IMR-90 (cell line): Measurements from ENCODE around the gene ZSWIM5.

Experiments used
- CHD1 ChIP-seq: IDR thresholded peaks from 2 replicates; pipeline ENCODE4 v1.6.1; 2012; ENCODE audit warnings: low read depth, low read length, improper control_type of control experiment
- ELK1 ChIP-seq: fragments of 150-350 bp; IDR thresholded peaks from 2 replicates; pipeline ENCODE4 v1.6.1; 2016; ENCODE audit warnings: low read depth, mild to moderate bottlenecking, low read length, moderate library complexity, borderline replicate concordance
- MAFK ChIP-seq: IDR thresholded peaks from 2 replicates; pipeline ENCODE4 v1.6.1; 2012; ENCODE audit warnings: low read depth, low read length, improper control_type of control experiment
- POLR2A ChIP-seq: IDR thresholded peaks from 2 replicates; pipeline ENCODE4 v1.6.1; 2012; ENCODE audit warnings: mild to moderate bottlenecking, low read depth, low read length
- RCOR1 ChIP-seq: IDR thresholded peaks from 2 replicates; pipeline ENCODE4 v1.6.1; 2012; ENCODE audit warnings: mild to moderate bottlenecking, low read length, improper control_type of control experiment; ENCODE audit not compliant: insufficient replicate concordance
- RFX5 ChIP-seq: IDR thresholded peaks from 2 replicates; pipeline ENCODE4 v1.8.0; 2012; ENCODE audit warnings: low read depth, mild to moderate bottlenecking, low read length, moderate library complexity
- USF2 ChIP-seq: fragments of 150-350 bp; IDR thresholded peaks from 2 replicates; pipeline ENCODE4 v1.6.1; 2017; ENCODE audit warnings: mild to moderate bottlenecking, antibody characterized with exemption, low read length, low read depth
- TF ChIP-seq, protein P1 (sequence below): conservative IDR thresholded peaks from 2 replicates; pipeline ENCODE4 v1.5.1; 2012; ENCODE audit warnings: mild to moderate bottlenecking, low read depth, low read length, improper control_type of control experiment

DNA sequence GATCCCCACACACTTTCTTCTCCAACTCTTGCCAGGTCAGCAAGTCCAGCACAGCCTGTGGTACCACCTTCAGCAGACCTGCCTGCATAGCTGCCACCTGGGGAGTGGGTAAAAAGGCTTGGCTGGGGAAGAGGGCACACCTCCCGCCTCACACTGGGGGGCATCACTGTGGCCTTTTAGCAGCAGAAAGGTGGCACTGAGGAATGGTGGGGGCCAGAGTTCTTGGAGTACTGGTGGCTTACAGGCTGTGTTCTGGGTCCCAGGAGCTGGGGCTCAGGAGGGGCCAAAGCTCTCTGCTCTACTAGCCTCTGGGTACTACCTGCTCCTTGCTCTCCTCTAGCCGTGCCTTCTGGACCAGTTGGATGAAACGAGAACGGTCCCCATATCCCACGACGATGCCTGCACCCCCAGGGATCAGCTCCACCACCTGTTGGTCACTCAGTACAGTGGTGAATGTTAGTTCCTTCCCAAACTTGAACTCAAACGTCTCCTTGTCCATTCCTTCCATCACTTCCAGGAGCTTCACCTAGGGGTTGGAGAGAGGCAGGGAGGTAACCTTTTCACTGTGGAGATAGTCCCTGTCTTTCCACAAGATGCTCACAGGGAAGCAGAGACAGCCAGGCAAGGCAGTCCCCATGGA is 202.0 kb downstream of the ZSWIM5 start:
- TF ChIP-seq CHD1 (no peak), POLR2A (no peak), RCOR1 (no peak), ELK1 (no peak), USF2 (no peak), MAFK (no peak), RFX5 (no peak)
- TF ChIP-seq, protein P1, sequence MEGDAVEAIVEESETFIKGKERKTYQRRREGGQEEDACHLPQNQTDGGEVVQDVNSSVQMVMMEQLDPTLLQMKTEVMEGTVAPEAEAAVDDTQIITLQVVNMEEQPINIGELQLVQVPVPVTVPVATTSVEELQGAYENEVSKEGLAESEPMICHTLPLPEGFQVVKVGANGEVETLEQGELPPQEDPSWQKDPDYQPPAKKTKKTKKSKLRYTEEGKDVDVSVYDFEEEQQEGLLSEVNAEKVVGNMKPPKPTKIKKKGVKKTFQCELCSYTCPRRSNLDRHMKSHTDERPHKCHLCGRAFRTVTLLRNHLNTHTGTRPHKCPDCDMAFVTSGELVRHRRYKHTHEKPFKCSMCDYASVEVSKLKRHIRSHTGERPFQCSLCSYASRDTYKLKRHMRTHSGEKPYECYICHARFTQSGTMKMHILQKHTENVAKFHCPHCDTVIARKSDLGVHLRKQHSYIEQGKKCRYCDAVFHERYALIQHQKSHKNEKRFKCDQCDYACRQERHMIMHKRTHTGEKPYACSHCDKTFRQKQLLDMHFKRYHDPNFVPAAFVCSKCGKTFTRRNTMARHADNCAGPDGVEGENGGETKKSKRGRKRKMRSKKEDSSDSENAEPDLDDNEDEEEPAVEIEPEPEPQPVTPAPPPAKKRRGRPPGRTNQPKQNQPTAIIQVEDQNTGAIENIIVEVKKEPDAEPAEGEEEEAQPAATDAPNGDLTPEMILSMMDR, result no peak
